NOMO-1 (cell line): ENCODE data around the gene GHITM.
A peak's percentile ranks its signal among the peaks of the same experiment; 100 is the strongest.
"Not testable (repeated sequence)": the region's sequence is repeated elsewhere in the genome, so short reads cannot be mapped to it uniquely, and the experiment has no call there.

Source experiments
- DNase-seq, 2 experiments: peaks; one replicate each; lab custom pipeline; 2025; ENCODE audit not compliant: unreplicated experiment in 2 of 2; lab: John Stamatoyannopoulos, UW

Gene GHITM

DNA sequence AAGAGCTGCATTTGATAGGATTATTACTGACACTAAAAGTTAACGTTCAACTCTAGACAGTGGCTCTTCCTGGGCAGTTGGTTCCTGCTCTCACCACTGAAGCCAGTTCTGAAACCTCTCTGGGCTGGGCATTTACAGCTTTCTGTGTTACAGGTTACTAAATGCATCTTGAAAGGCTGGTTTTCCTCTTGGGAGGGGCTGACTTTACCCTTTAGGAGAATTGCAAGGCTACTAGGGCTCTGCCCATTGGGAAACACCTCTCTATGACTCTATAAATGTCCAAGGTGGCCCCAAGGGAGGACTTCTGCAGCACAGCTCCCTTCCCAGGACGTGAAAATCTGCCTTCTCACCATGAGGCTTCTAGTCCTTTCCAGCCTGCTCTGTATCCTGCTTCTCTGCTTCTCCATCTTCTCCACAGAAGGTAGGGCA is 34.2 kb downstream of the GHITM start, which contains the start of gene GPR15LG:
TSS of gene GPR15LG (plus strand) at position 301 of the 429 bp plus-strand sequence. CDS start at position 352, 51 bp downstream.
- DNase-seq: no peak

DNA sequence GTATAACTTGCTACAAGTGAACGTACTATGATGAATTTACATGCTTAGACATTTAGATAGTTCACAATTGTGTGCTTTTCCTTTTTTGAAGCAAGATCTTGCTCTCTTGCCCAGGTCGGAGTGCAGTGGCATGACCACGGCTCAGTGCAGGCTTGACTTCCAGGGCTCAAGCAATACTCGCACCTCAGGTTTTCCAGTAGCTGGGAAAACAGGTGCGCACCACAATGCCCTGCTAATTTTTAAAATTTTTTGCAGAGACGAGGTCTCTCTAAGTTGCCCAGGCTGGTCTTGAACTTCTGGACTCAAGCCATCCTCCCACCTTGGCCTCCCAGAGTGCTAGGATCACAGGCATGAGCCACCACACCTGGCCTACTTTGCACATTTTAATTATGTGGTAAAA is 36.1 kb downstream of the GHITM start:
- no peak for DNase-seq

DNA sequence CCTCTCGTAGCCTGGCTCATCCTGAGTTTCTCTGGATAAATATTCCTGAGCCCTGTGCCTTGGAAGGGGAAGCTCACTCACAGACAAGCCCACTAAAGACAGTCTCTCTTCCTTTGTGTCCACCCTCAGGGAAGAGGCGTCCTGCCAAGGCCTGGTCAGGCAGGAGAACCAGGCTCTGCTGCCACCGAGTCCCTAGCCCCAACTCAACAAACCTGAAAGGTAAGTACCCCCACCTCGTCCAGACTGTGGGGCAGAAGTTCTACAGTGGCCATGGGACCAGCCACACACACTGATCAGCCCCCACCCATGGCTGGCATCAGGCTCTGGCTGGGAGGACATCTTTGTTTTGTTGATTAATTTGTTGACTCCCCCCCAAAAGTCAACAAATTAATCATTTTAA is 37.0 kb downstream of the GHITM start:
- no peak for DNase-seq

DNA sequence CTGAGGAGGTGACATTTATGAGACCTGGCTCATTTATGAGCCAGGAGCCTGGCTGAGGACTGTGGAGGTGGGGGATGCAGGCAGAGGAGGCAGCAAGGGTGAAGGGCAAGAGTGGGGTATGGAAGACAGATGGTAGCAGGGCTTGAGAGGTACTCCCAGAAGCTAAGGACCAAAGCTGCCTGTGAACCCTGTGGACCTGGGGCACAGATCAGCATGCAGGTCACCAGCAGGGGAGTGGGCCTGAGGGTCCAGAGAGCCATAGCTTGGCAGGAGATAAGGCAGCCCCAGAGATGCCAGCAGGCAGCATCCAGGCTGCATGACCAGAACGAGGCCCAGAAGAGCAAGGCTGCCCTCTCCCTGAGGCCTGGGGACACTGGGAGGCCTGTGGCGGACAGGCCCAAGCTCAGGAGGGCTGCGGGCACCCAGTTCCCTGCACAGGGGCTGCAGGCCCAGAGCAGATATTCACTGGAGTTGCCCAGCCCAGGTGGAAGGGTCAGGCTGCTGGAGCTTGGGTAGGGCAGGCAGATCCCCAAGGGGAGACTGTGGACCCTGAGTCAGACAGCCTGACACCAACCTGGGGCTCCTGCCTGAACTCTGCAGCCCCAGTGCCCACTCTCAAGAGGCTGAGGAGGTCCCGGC is 37.6 kb downstream of the GHITM start:
- DNase-seq: no peak

DNA sequence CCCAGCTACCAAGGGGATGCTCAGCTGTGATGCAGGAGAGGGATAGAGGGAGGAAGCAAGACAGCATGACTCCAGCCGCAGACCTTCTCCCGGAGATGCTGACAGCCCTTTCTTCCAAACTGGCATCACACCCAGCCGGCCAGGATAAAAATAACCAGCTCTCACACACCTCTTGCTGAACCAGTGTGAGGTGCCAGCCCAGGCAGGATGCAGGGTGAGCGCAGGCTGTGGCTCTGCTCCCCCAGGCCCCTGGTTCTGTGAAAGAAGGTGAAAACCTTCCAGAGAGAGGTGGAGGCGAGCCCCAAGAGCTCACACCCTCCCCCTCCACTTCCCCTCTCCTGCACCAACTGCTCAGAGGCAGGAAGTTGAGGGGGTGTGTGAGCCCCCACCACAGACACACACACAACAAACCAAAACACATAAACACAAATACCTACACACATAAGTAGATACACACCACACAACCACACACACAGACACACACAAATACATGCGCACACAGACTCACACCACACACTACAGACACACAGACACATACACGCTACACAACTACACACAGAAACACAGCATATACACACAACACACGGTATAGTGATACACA is 38.3 kb downstream of the GHITM start:
- DNase-seq: peak; percentile 12 to 42

DNA sequence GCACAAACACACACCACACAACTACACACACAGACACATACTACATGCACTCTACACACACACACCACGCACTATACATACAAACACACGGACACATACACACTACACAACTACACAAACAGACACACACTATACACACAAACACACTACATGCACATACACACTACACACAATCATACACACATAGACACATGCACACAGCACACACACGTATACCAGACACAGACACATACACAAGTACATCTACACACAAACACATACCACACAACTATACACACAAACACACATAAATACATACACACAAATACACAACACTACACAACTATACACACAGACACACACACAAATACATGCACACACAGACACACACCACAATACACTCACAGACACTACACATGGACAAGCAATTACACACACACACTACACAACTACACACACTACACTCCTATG is 38.9 kb downstream of the GHITM start:
- no peak for DNase-seq

DNA sequence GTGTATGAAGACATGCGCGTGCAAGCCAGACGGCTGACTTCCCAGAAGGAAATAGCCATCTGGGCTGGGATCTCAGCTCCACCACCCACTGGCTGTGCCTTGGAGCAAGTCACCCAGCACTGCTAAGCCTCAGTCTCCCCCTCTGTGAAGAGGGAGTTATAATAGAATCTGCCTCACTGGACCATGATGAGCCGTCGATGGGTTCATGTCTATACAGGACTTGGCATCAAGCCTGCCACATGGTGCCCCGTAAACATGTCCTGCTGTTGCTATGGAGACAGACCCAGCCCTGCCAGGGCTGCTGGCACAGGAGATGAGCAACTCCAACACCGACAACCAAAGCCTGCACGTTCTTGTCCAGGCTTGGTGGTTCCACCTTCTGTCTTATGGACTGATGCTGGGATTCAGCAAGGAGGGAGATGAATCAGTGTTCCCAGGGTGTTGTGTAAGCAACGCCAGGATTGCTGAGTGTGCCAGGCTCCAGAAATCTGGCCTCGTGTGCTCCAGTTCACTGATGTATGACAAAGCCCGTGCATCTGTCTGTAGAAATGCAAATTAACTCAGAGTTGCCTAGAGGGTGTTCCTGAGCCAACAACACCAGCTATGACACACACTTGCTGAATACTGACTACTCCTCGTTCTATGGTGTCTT is 39.9 kb downstream of the GHITM start:
- no peak for DNase-seq

DNA sequence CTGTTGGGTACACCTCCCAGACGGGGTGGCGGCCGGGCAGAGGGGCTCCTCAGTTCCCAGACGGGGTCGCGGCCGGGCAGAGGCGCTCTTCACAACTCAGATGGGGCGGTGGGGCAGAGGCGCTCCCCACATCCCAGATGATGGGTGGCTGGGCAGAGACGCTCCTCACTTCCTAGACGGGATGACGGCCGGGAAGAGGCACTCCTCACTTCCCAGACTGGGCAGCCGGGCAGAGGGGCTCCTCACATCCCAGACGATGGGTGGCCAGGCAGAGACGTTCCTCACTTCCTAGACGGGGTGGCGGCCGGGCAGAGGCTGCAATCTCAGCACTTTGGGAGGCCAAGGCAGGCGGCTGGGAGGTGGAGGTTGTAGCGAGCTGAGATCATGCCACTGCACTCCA is 41.1 kb downstream of the GHITM start:
- DNase-seq: not testable (repeated sequence)

DNA sequence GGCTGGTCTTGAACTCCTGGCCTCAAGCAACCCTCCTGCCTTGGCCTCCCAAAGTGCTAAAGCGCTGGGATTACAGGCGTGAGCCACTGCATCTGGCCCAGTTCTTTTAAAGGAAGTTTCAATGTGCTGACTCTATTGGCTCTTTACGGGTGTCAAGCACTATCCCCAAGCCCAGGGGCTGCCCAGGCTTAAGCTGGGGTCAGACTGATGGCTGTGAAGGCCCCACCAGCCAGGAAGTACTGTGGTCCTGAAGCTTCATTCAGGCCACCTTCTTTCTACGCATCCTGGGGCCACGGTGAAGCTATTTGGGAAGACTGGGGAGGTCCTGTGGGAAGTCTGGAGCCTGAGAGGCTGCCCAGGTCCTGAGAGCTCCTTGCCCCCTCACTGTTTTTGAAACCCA is 42.3 kb downstream of the GHITM start:
- DNase-seq: no peak

DNA sequence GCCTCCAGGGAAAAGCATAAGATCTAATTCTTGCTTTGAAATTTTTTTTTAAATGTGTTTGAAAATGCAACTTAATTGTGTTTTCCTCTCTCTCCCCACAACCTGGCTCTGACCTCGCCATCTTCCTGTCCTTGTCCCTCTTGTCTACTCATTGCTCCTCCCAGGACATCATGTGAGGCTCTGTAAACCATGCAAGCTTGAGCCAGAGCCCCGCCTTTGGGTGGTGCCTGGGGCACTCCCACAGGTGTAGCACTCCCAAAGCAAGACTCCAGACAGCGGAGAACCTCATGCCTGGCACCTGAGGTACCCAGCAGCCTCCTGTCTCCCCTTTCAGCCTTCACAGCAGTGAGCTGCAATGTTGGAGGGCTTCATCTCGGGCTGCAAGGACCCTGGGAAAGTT is 45.2 kb downstream of the GHITM start:
- no peak for DNase-seq

DNA sequence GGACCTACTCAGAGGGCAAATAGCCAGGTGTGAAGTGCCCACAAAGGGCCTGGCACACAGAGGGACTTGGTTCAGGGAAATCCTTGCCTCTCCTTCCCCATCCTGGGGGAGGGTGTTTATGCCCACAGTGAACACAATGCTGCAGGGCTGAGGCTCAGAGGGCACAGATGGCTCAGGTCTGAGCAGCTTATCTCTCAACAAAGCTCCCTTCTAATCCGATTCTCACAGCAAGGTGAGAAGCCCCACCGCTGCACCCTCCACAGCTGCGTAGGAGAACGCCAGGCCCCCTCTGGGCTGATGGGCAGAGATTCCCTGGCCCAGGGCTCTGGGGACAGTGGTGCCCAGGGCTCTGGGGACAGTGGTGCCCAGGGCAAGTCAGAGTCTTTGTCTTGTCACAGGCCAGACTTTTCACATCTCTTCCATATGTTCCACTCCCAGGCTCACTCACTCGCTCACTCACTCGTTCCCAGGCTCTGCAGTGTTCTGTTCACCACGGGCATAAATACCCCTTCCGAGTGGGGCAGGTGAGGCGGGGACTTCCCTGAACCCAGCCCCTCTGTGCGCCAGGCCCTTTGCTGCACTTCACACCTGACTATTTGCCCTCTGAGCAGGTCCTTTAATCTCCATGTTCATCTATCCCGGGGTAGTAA is 46.3 kb downstream of the GHITM start:
- DNase-seq: no peak

DNA sequence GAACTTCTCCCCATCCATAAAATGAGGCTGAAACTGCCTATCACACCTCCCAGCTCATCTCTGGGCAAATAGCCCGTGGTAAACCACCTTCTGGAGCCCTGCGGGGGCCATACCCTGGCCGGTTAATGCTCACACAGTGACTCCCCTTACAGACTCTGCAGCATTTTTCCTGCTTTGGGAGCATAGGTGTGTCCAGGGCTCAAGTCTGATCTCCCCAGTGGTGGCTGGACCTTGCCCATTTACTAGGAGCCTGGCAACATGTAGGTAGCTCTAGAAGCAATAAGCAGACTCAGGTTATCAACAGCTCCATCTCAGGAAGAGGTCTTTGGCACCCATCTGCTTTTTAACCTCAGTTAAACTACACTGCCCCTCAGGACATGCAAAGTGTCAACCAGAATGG is 49.5 kb downstream of the GHITM start:
- DNase-seq: no peak

DNA sequence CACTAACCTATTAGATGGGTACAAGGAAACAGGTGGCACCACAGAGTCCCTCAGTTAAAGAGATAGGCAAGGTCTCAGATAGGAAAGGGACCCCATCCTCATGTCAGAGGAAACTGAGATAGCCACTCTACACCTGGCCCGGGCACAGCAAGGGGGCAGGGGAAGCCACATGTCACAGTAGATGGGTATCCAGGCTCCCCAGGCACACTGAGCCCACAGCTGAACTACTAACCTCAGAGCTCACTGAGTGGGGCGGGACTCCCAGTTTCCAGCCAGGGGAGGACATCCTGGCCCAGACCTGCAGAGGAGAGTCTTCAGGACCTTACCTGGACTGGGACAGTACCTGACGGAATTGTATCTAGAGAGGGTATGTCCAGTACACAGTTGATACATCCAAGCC is 51.3 kb downstream of the GHITM start:
- DNase-seq: no peak

DNA sequence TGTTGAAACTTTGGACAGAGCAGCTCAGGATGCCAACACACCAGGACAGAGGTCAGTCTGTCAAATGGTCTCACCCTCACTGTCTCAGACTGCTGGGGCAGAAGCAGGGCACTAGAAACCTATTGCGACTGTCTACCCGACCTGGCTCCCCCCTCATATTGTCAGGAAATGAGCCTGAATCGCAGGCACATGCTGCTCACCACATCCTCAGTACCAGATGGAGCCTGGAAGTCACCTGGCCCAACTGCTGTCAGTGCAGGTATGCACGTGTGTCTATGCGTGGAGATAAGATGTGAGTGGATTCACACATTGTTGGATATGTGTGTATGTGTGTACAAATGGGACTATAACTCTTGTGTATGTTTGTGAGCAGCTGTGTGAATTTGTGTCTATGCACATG is 51.8 kb downstream of the GHITM start:
- DNase-seq: no peak

DNA sequence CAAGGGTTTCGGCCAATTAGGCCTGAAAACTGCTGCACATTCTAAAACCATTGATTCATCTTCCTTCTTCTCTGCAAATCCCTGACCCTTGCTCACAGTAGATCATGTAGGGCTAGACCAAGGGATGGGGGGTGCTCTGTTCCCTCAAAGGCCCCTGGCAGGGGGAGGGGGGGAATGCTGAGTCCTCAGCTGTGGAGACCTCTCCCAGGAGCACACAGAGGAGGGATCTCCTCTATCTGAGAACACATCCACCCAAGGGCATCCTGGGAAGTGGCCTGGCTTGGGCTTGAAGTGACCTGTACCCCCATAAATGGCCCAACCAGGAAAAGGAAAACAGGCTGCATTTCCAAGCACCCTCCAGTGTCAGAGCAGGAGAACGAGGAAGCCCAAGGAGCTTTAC is 54.0 kb downstream of the GHITM start:
- DNase-seq: no peak

DNA sequence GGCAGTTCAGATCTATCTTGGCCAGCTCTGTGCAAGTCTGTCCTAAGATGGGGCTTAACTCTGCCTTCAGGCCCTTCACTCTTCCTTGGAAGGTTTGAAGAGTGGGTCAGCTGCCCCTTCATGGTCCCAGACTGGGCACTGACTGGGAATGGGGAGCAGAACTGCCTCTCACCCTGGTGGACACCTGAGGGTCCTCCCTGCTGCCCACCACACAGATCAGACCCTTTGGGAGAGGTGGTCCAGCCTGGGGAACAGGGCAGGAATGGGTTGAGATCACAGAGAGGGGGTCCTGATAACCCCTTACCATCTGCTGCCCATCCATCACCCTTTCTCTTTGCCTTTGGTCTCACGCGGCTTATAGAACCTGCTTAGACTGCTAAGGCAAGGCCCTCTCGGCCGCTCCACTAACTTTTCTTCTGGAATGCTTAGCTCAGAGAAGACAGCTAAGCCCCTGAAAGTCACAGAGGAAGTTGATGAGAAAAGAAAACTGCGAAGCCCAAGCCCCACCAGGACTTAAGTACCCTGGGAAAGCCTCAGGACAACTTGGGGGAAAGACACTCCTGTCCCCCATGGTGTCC is 54.6 kb downstream of the GHITM start:
- DNase-seq: peak in 1 of 2 experiments; percentile 49

DNA sequence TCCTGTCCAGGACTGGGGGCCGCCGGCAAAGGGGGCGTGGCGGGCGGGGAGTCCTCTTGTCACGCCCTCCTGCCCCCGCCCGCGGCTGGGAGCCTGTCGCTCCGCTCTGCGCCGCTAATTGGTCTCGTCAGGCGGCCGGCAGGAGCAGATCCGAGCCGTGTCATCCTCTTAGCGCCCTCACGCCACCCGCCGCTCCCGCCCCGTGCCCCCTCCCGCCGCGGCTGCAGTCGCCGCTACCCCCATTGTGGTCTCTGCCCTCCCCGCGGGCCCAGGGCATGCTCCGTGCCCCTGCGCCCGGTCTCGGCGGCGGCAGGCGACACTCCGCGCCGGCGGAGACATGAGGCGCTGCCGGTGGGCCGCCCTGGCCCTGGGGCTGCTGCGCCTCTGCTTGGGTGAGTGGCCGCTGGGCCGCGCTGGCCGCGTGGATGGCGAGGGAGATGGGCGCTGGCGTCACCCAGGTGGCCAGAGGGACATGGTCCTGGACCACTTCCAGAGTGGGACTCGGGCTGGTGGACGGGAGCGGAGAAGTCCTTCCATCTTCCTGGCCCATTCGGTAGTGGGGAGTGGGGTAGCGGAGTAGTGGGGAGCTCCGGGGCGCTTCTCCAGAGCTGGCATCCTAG is 55.2 kb downstream of the GHITM start, which contains the start of gene CDHR1:
TSS of gene CDHR1 (plus strand) at position 114 of the 620 bp plus-strand sequence. CDS start at position 338, 224 bp downstream.
- DNase-seq: peak; percentile 60 to 77

DNA sequence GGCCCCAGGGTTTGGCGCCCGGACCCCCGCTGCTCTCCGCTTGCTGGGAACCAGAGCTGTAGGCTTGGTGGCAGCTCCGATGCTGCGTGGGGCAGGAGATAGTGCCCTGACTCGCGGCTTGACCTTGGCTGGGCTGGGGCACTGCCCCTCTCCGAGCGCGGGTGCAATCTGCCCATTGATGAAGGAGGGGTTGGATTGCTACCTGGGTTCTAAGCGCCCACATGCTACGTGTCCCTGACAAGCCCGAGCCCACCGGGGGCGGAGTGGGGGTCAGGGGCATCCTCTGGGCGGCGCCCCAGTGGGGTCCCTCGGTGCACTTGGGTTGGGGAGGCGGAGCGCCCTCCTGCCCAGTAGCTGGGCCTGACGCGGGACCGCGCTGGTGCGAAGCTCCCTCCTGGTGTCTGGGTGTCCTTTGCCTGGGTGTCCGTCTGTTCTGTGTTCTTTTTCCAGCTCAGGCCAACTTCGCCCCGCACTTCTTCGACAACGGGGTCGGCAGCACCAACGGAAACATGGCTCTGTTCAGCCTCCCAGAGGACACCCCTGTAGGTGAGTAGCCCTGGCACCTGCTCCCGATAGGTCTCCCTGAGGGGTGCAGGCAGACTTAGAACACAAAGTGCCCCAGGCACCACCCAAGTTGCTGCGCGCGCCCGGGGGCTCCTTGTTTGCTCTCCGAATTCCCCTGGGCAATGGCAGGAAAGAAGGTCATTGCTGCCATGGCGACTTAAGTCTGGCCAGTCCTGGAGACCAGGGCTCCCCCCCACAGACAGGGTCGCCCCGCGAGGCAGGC is 55.9 kb downstream of the GHITM start:
- no peak for DNase-seq

DNA sequence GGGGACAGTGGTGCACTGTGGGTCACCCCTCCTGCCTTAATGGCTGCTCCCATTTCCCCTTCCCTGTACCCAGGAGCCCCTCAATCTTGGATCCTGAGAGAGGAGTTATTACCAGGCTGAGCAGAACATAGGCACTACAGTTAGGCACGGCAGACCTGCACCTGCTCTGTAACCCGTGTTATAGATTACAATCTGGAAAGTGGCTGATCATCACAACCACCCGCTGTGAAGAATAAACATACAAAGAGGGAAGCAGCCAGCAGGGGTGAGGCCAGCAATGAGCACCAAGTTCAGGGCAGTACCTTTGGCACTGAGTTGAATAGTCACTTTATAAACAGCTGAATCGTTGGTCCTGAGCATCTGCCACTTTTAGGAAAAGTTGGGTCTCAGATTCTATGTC is 56.8 kb downstream of the GHITM start:
- no peak for DNase-seq

DNA sequence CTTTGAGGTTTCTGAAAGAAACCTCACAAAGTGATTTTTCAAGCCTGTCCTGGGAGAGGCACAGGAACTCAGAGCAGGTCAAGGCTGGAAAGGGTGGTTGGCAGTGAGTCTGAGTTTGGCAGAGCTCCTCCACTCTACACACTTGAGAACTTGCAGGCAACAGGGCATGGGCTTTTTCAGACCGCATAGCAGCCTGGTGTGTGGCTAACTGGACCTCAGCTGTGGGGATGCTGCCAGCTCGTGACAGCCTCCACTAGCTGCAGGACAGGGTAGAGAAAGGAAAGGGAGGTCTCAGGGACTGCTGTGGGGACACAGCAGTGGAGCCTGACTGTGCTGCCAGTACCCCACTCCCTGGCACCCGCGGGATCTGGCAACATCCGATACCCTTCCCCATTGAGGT is 57.6 kb downstream of the GHITM start:
- DNase-seq: no peak
